AG10803 (cell line): Measurements from ENCODE around the gene TRA2B.

Source experiments
- DNase-seq: peaks from one replicate; pipeline ENCODE4 v3.0.0; 2010; ENCODE audit warnings: low read depth
- H3K4me3 ChIP-seq: 2 replicates; pipeline ENCODE4 v1.5.1; 2011; ENCODE audit warnings: mild to moderate bottlenecking, low read length, control low read depth
- TF ChIP-seq, protein P1 (sequence below): conservative IDR thresholded peaks from 2 replicates; pipeline ENCODE4 v1.5.1; 2011; ENCODE audit warnings: mild to moderate bottlenecking, low read length, control low read depth, inconsistent platforms

TRA2B gene

DNA sequence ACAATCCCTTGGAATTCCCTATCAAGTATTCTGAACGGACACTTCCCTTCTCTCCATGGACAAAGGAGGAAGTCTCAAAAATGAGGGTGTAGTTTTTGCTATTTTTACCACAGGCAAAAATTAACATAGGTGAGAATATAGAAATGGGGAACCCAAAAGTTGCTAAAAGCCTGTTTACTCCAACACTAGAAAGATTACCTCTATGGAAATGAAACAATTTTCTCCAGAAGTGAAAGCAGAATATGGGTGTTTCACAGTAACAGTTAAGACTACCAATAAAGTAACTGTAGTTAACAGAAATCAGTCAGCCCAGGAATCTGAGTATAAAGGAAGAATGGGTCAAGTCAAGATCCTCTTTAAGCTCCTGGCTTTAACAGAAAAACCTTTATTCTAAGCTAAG lies 9.3 kb downstream of the TRA2B start:
- H3K4me3 ChIP-seq: no peak overlapping the region; the same call in 1 of the 2 replicates
- no peak for DNase-seq
- TF ChIP-seq, protein P1, sequence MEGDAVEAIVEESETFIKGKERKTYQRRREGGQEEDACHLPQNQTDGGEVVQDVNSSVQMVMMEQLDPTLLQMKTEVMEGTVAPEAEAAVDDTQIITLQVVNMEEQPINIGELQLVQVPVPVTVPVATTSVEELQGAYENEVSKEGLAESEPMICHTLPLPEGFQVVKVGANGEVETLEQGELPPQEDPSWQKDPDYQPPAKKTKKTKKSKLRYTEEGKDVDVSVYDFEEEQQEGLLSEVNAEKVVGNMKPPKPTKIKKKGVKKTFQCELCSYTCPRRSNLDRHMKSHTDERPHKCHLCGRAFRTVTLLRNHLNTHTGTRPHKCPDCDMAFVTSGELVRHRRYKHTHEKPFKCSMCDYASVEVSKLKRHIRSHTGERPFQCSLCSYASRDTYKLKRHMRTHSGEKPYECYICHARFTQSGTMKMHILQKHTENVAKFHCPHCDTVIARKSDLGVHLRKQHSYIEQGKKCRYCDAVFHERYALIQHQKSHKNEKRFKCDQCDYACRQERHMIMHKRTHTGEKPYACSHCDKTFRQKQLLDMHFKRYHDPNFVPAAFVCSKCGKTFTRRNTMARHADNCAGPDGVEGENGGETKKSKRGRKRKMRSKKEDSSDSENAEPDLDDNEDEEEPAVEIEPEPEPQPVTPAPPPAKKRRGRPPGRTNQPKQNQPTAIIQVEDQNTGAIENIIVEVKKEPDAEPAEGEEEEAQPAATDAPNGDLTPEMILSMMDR: no peak

DNA sequence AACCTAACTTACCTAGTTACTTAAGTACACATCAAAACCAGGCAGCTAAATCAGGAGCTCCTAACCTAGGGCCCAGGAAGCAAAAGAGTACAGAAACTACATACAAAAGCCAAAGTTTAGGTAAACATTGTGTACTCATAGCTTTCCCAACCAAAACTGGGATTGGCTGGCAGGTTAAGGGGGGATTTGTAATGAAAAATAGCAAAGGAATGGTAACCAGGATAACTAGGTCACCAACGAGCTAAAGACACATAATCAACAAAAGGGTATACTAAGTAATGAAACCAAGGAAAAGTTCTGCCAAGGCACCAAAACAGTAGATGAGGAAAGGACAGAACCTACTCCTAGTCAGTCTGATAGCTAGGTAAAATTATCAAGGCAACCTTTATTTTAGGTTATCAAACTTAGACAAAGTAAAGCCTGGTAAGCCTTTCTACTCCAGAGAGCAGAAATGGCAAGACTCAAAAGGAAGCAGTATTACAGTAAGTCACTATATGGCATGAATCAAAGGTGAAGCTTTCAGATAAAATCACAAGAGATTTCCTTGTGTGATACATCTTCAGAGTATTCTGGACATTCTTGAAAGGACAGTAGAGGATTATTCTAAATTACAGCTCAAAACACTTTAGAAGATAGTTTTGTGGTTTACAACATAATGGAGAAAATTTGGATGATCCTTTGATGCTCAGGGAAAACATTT lies 10.2 kb downstream of the TRA2B start:
- H3K4me3 ChIP-seq: no peak overlapping the region
- TF ChIP-seq, protein P1: no peak
- DNase-seq: no peak

DNA sequence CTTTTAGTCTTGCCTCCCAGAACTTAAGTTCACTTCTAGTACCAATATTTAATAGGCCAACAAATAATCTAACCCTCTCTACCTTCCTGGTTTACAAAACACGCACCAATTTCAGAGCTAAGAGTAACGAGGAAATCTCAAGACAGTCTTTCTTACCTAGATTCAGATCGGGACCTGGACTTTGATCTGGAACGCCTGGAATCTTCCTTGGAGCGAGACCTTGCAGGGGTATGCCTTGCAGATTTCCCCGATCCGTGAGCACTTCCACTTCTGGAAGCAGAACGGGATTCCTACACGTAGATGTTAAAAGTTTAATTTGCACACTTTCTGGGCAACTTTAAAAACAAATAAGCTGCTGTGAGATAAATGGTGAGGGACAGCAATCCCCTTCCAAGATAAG lies 11.4 kb downstream of the TRA2B start:
- TF ChIP-seq, protein P1: no peak
- no peak overlapping the region for H3K4me3 ChIP-seq
- no peak for DNase-seq

DNA sequence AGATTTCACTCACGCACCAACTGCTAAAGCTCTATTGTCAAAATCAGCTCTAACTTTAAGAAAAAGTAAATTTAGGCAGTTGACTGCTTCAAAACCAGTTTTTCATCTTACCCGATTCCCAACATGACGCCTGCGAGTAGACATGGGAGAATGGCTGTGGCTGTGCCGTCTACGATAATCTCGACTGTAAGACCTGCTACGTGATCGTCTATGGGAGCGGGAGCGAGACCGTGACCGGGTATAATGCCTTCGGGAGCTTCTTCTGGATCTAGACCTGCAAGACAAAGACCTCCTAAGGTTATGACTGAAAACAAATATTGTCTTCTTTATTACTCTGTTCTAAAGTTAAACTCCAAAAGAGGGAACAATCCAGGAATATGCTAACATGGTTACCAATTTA lies 12.5 kb downstream of the TRA2B start:
- TF ChIP-seq, protein P1: no peak
- H3K4me3 ChIP-seq: no peak overlapping the region
- DNase-seq: no peak

DNA sequence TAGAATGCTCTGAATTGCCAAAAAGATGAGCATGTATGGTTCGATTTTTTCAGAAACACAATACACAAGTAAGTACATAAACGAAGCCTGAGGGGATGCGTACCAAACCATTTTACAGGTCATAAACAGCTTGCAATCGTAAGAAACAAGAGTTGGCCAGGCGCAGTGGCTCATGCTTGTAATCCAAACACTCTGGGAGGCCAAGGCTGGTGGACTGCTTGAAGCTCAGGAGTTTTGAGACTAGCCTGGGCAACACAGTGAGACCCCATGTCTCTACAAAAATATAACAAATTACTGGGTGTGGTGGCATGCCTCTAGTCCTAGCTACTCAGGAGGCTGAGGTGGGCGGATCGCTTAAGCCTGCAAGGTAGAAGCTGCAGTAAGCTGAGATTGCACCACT lies 13.4 kb downstream of the TRA2B start:
- DNase-seq: no peak
- H3K4me3 ChIP-seq: no peak overlapping the region
- TF ChIP-seq, protein P1: no peak

DNA sequence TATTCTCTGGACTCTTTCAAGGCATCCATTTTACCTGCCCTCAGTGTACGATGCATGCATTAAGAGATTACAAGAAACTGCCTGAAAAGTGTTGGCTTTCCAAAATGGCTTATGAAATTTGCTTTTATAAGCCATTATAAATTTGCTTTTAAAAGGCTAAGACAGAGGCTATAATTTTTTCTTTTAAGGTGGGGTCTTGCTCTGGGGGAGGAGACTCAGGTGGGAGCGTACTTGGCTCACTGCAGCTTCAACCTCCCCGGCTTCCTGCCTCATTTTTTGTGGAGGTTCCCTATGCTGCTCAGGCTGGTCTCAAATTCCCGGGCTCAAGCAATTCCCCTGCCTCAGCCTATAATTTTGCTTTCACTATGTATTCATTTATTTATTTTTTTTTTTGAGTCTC lies 17.6 kb downstream of the TRA2B start:
- TF ChIP-seq, protein P1: no peak
- no peak overlapping the region for H3K4me3 ChIP-seq
- no peak for DNase-seq

DNA sequence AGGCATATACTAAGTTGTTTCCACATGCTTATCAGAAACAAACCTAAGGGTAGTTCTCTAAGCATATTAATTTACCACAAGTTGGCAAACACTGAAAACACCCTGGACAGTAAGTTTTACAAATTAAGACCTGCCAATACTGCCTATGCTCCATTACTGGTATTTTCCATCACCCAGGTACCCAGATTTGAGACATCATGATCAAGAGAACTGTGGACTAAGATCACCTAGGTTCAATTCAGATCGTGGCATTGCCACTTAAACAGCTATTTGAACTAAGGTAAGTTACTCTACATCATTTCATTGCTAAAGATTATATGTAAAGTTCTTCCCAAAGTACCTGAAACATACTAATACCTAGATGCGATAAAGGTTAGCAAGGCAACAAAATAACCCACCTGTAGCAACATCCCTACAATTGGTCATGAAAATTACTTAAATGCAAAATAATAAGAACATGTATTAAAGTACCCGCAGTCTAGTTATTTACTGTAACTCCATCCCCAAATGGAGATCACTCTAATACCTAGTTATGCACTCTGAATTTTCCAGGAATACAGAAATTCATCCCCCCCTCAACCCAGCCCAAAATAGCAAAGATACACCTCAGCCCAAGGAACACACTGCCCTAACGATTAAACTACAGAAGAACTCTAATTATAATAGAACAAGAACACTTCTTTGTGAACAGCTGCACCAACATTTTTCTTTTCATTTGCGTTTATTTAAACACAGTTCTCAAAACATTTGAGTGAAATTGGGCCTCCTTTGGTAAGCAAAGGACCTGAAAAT lies 21.6 kb downstream of the TRA2B start:
- TF ChIP-seq, protein P1: no peak
- DNase-seq: no peak
- H3K4me3 ChIP-seq: no peak overlapping the region
